GM06990 (cell line): ENCODE measurements around the gene SGCE.
A peak's percentile ranks its signal among the peaks of the same experiment; 100 is the strongest.

Source experiments
- DNase-seq: peaks from one replicate; pipeline ENCODE4 v3.0.0-alpha.2; 2011; ENCODE audit not compliant: insufficient read length; ENCODE audit errors: extremely low read depth
- H3K27me3 ChIP-seq: replicated peaks from 2 replicates; pipeline ENCODE4 v1.6.0; 2011; ENCODE audit warnings: low read length; ENCODE audit not compliant: control insufficient read depth, insufficient read depth
- H3K36me3 ChIP-seq: 2 replicates; pipeline ENCODE4 v1.5.1; 2011; ENCODE audit warnings: low read length; ENCODE audit not compliant: control insufficient read depth, insufficient read depth
- H3K4me3 ChIP-seq: replicated peaks from 2 replicates; pipeline ENCODE4 v1.5.1; 2011; ENCODE audit warnings: low read depth, mild to moderate bottlenecking, control low read depth, low read length
- TF ChIP-seq, protein P1 (sequence below): IDR thresholded peaks from 2 replicates; pipeline ENCODE4 v1.5.1; 2011; ENCODE audit warnings: low read length, control low read depth, mild to moderate bottlenecking, inconsistent platforms; ENCODE audit not compliant: insufficient read depth, poor library complexity, severe bottlenecking

Gene SGCE

DNA sequence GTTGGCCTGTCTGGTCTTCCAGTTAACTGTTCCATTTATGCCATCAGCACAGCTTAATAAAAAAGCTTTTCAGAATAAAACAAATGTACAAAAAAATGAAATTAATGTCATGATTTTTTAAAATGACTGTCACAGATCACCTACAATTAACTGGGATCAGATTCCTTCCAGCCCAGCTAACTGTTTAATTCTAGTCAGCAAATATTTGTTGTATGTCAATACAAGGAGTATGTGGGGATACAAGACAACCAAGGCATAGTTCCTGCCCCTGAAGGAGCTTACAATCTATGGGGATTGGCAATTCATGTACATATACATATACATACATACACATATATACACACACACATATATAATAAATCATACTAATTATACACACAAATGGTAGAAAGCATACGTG, 16.5 kb downstream of the SGCE start:
- no peaks in the 10 kb centered on the region for H3K36me3 ChIP-seq
- no peak overlapping the region for H3K4me3 ChIP-seq
- H3K27me3 ChIP-seq = no peaks in the 10 kb centered on the region
- no peak for DNase-seq
- TF ChIP-seq, protein P1, sequence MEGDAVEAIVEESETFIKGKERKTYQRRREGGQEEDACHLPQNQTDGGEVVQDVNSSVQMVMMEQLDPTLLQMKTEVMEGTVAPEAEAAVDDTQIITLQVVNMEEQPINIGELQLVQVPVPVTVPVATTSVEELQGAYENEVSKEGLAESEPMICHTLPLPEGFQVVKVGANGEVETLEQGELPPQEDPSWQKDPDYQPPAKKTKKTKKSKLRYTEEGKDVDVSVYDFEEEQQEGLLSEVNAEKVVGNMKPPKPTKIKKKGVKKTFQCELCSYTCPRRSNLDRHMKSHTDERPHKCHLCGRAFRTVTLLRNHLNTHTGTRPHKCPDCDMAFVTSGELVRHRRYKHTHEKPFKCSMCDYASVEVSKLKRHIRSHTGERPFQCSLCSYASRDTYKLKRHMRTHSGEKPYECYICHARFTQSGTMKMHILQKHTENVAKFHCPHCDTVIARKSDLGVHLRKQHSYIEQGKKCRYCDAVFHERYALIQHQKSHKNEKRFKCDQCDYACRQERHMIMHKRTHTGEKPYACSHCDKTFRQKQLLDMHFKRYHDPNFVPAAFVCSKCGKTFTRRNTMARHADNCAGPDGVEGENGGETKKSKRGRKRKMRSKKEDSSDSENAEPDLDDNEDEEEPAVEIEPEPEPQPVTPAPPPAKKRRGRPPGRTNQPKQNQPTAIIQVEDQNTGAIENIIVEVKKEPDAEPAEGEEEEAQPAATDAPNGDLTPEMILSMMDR = no peak

- no peak for DNase-seq
- TF ChIP-seq, protein P1 = no peak
- no peaks in the 10 kb centered on the region for H3K36me3 ChIP-seq
- no peak overlapping the region for H3K4me3 ChIP-seq
- H3K27me3 ChIP-seq = no peaks in the 10 kb centered on the region
Observed at GRCh38 chr7:94635687-94636086, 20.2 kb downstream of the SGCE start.

DNA sequence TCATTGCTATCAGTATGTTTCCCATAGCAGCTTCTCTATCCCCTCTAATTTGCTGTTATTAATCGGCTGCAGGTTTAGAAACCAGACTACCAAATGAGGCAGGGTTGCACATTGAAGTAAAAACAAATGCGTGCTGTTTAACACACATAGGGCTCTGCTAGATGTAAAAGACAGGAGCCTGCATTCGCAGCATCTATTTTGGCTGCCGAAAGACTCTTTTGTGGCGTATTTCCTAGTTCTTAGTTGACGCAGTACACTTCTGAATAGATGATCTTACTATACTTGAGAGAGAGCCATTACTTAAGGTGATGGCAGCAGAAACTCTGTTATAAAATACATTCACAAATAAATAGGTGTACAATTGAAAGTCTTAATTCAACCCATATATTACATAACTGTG, 21.4 kb downstream of the SGCE start:
- TF ChIP-seq, protein P1 = no peak
- Histone ChIP-seq H3K36me3 (no peaks in the 10 kb centered on the region), H3K27me3 (no peaks in the 10 kb centered on the region), H3K4me3 (no peak overlapping the region)
- no peak for DNase-seq

GRCh38 chr7:94633687-94634086, 22.2 kb downstream of the SGCE start:
- TF ChIP-seq, protein P1 = no peak
- Histone ChIP-seq H3K27me3 (no peaks in the 10 kb centered on the region), H3K36me3 (no peaks in the 10 kb centered on the region), H3K4me3 (no peak overlapping the region)
- DNase-seq = no peak

DNA sequence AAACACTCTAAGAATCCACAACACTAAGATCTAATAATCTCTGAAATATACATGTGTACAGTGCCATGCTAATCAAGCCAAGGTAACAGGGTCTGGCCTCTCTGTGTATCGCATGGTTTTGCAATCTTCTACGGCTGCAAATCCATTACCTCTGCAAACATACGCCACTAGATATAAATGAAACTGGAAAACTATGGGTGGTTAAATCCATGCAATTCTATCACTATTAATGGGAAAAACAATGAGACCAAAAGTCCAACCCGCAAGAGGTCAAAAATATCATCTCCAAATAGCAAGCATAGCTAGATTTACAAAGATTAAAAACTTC, 23.0 kb downstream of the SGCE start:
- Histone ChIP-seq H3K27me3 (no peaks in the 10 kb centered on the region), H3K36me3 (no peaks in the 10 kb centered on the region), H3K4me3 (no peak overlapping the region)
- TF ChIP-seq, protein P1 = no peak
- no peak for DNase-seq

GRCh38 chr7:94632338-94633013, 23.5 kb downstream of the SGCE start:
- Histone ChIP-seq H3K27me3 (no peaks in the 10 kb centered on the region), H3K4me3 (no peak overlapping the region), H3K36me3 (no peaks in the 10 kb centered on the region)
- TF ChIP-seq, protein P1 = no peak
- DNase-seq = peak; percentile 17
